Cardiac septum (tissue), 1 donor: Measurements from ENCODE around the gene LTB4R2. TPM values are rescaled to one million over a fixed set of nuclear protein-coding genes. Genes with fewer than 3 reads are reported as not detected.
"Not testable (repeated sequence)": the region's sequence is repeated elsewhere in the genome, so short reads cannot be mapped to it uniquely, and the experiment has no call there.

Source experiments
- DNase-seq: peaks from one replicate; pipeline ENCODE4 v3.0.0-alpha.2; 2020; ENCODE audit warnings: low spot score
- intact Hi-C: fragments of 100-400 bp; cut with DNase I; formaldehyde crosslinking; loops from one replicate; pipeline ENCODE4 v1.14.0; 2022
- total RNA-seq: library from RNA; stranded (reverse); fragmentation: NEBNext Ultra II Directional; extraction: Animal tissue kit (Norgen Biotek cat#: 25700); gene quantifications from one replicate; pipeline ENCODE4 v1.2.1, GENCODE V29; 2021
- donor health status: DM: no; HTN: no; CAD: no.

LTB4R2 gene
- total RNA-seq, 1 donor from 2014 or later, result 2.2 TPM

DNA sequence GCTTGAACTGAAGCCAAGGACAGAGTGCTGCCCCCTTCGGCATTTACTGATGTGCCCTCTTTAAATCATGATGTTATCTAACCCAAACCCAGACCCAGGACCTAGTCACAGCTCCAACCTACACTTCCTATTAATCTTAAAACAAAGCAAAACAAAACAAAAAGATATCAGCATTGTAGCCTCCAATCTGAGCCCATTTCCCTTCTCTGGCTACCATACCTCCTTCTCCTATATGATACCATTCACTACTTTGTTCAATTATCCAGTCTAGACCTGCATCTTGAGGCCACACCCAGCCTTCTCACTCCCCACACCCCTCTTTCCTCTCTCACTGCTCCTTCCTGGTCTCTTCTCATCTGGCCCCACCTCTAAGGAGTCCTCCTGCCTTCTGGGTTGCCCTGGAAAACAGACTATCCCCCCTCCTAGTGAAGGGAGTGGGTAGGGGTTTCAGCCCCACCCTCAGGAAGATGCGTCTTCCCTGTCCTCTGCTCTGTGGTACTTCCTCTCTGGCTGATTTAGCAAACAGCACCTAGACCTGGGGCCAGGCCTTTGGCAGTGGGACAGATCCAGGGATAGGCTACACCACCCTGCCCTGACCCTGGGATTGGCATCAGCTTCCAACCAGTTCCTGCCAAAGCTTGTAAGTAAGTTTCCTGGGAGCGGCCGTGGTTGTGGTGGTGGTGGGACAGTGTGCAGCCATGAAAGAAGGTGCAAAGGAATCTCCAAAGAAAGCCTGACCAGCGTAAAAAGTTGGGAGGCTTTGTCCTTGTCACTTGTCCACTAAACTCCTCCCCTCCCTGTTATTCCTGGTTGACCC lies 4.6 kb downstream of the LTB4R2 start:
- intact Hi-C loops, result no loop called here
- no peak for DNase-seq

DNA sequence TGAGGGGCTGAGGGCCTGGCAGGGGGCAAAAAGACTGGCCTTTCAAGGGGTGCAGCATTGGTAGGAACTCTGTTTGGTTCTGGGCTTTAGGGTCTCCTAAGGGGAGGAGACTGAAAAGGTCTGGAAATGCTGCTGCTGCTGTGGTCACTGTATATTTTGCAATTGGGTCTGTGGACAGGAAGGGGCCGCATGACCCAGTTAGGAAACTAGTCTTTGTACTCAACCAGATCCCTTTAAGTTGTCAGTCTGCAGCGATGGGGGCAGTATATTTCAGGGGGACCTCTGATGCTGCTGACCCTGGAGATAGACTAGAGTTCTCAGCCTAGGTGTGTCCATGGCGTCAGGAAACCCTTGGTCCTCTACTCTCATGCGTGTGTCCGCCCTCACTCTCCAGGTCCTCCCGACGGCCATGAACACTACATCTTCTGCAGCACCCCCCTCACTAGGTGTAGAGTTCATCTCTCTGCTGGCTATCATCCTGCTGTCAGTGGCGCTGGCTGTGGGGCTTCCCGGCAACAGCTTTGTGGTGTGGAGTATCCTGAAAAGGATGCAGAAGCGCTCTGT lies 5.4 kb downstream of the LTB4R2 start:
- intact Hi-C loops, result no loop called here
- no peak for DNase-seq

- no peak for DNase-seq
- intact Hi-C loops, result no loop called here
Observed at GRCh38 chr14:24315807-24316596, 6.1 kb downstream of the LTB4R2 start.

DNA sequence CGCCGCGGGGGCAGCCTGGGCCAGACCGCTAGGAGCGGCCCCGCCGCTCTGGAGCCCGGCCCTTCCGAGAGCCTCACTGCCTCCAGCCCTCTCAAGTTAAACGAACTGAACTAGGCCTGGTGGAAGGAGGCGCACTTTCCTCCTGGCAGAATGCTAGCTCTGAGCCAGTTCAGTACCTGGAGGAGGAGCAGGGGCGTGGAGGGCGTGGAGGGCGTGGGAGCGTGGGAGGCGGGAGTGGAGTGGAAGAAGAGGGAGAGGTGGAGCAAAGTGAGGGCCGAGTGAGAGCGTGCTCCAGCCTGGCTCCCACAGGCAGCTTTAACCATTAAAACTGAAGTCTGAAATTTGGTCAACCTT lies 6.6 kb downstream of the LTB4R2 start:
- intact Hi-C loops, result no loop called here
- DNase-seq, result no peak

- intact Hi-C loops, result no loop called here
- DNase-seq, result no peak
Observed at GRCh38 chr14:24317141-24317928, 7.4 kb downstream of the LTB4R2 start.

DNA sequence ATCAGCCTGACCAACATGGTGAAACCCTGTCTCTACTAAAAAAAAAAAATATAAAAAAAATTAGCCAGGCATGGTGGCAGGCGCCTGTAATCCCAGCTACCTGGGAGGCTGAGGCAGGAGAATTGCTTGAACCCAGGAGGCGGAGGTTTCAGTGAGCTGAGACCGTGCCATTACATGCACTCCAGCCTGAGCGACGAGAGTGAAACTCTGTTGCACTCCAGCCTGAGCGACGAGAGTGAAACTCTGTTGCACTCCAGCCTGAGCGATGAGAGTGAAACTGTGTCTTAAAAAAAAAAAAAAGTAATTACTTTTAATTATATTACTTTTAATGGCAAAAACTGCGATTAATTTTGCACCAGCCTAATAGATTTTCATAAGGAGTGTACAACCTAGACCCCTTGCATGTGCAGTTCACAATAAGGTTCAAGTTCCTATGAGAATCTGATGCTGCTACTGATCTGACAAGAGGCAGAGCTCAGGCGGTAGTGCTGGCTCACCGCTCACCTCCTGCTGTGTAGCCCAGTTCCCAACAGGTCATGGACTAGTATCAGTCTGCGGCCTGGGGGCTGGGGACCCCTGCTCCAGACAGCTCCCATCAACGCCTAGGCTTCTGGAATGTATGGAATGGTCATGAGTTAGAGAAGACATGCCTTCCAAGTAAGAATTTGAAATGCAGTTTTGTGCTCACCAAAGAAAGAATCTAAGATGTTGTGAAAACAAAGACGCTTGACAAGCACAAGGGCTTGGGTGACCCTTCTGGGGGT lies 11.5 kb downstream of the LTB4R2 start:
- intact Hi-C loops, result no loop called here
- no peak for DNase-seq

DNA sequence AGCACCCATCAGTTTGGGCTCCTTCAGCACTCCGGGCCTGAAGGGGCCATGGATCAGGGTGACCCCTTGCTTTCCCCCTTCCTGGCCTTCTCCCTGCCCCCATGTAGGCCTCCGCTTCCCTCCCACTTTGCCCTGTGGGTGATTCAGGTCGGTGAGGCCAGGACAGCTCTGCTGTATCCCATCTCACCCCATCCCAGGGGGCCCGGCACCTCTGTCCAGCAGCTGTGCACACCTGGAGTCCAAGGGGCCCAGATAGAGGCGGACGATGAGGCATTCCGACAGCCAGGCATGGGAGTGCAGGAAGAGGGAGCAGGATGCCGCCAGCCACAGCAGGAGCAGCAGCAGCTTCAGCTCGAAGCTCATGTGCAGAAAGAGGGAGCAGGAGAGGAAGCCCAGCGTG lies 12.7 kb downstream of the LTB4R2 start:
- intact Hi-C loops, result no loop called here
- DNase-seq, result no peak

GRCh38 chr14:24323341-24323740 lies 13.4 kb downstream of the LTB4R2 start:
- intact Hi-C loops, result no loop called here
- DNase-seq, result no peak

DNA sequence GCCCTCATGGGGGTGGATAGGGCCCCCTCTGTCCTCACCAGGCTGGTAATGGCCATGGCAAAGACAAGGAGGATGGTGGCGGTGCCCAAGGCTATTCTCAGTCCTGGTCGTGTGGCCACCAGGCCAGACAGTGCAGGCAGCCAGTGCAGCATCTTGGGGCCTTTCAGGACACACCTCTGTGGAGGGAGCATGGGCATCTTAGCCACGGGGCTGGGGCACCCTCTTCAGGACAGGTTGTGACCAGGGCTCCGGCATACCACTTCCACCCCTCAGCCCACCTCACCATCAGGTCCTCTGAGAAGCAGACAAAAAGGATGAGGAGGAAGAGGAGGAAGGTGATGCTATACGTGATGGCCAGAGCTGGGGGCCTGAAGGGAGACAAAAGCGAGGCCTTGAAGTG lies 14.1 kb downstream of the LTB4R2 start:
- DNase-seq, result no peak
- intact Hi-C loops, result no loop called here

- no peak for DNase-seq
- intact Hi-C loops, result no loop called here
Observed at GRCh38 chr14:24325041-24325530, 15.1 kb downstream of the LTB4R2 start.

DNA sequence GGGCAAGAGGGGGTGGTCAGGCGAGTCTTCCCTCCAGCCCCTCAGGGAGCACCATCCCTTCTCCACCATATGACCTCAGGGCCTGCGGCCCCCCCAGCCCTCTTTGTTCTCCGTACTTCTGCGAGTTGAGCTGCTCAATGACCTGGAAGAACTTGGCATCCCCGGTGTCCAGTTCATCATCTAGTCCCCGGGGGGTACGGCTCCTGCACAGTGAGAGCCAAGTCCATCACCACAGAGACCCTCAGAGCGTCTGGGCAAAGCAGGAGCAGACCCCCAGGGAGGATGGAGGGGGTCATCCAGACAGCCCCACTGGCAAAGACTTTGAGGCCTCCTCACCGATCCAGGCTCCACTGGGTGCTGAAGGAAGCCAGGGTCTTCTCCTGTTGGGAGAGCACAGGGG lies 16.0 kb downstream of the LTB4R2 start:
- DNase-seq, result no peak
- intact Hi-C loops, result no loop called here

GRCh38 chr14:24327303-24327702 lies 17.4 kb downstream of the LTB4R2 start:
- no peak for DNase-seq

DNA sequence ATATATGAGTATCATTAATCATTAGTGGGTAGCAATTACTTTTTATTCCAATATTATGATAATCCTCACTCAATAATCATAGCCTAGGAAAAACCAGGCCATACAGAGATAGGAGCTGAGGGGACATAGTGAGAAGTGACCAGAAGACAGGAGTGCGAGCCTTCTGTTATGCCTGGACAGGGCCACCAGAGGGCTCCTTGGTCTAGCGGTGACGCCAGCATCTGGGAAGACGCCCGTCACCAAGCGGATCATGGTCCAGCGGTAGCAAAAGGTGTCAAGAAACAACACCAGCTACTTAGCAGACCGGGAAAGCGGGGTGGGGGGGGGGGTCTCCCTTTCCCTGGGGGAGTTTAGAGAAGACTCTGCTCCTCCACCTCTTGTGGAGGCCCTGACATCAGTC lies 18.0 kb downstream of the LTB4R2 start:
- intact Hi-C loops, DNase-seq: not testable (repeated sequence)

More at GRCh38 chr14:24327303-24327702, 17.4 kb downstream of the LTB4R2 start:
- intact Hi-C loops, result no loop called here

GRCh38 chr14:24329073-24329663 lies 19.2 kb downstream of the LTB4R2 start:
- intact Hi-C loops, result no loop called here
- no peak for DNase-seq

DNA sequence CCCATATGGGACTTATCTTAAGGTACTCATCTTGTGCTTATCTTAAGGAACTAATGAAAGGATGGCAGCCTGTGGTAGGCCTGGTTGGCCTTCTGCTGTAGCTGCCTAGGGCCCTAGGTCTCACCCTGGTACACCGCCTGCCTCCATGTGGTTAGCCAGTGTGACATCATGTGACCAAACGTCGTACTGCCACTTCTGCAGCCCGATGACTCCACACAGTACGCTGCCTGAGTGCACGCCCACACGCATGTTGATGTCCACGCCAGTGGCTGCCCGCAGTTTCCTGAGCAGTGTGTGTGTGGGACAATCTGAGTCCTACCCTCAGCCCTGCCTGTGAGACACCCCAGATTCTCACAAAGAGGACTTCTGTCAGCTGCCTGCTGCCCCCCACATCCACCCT lies 19.8 kb downstream of the LTB4R2 start:
- intact Hi-C loops, result no loop called here
- peak; percentile 91 for DNase-seq

- no peak for DNase-seq
- intact Hi-C loops, result no loop called here
Observed at GRCh38 chr14:24330973-24331674, 21.2 kb downstream of the LTB4R2 start.

GRCh38 chr14:24331731-24332267 lies 21.9 kb downstream of the LTB4R2 start:
- intact Hi-C loops, result no loop called here
- DNase-seq, result no peak
